Stimulated activated CD8-positive, alpha-beta memory T cell treated with anti-CD3 and anti-CD28 coated beads, Interleukin-2, amount 100 ng/mL, for 1 hour (primary cell): ENCODE measurements around the gene VKORC1.
"Not testable (repeated sequence)": the region's sequence is repeated elsewhere in the genome, so short reads cannot be mapped to it uniquely, and the experiment has no call there.

Experiments
- DNase-seq, 2 donors: peaks; one replicate each; pipeline ENCODE4 v3.0.0-alpha.2; 2020; ENCODE audit warnings: low read depth in 2 of 2

VKORC1 gene

GRCh38 chr16:31094424-31095120 is at the start of gene VKORC1:
Gene VKORC1, minus strand, starts transcription at chr16:31094797. Its CDS starts 68 bp downstream, at chr16:31094729.
- DNase-seq = peak; percentile 60 to 68

GRCh38 chr16:31143694-31144148 is 49.1 kb upstream of the VKORC1 start:
- DNase-seq = no peak

GRCh38 chr16:31143011-31143693 is 48.6 kb upstream of the VKORC1 start:
- DNase-seq = no peak

GRCh38 chr16:31142109-31143010 is 47.8 kb upstream of the VKORC1 start:
- DNase-seq = peak; percentile 89 to 93

GRCh38 chr16:31141489-31142108 is 47.0 kb upstream of the VKORC1 start:
- no peak for DNase-seq

- not testable (repeated sequence) for DNase-seq
These were observed 46.5 kb upstream of the VKORC1 start for GRCh38 chr16:31141071-31141469.

GRCh38 chr16:31138621-31139578 is 44.3 kb upstream of the VKORC1 start:
- no peak for DNase-seq

GRCh38 chr16:31136822-31137499 is 42.4 kb upstream of the VKORC1 start:
- not testable (repeated sequence) for DNase-seq

GRCh38 chr16:31136287-31136662 is 41.7 kb upstream of the VKORC1 start:
- no peak for DNase-seq

GRCh38 chr16:31135535-31136286 is 41.1 kb upstream of the VKORC1 start, which contains the start of gene PRSS8:
Gene PRSS8, minus strand, starts transcription at chr16:31135727. Its CDS starts 229 bp downstream, at chr16:31135498.
- no peak for DNase-seq

- DNase-seq = no peak
These were observed 40.3 kb upstream of the VKORC1 start for GRCh38 chr16:31134625-31135534.

GRCh38 chr16:31134091-31134571 is 39.5 kb upstream of the VKORC1 start:
- no peak for DNase-seq

GRCh38 chr16:31133046-31133501 is 38.5 kb upstream of the VKORC1 start:
- no peak for DNase-seq

GRCh38 chr16:31132303-31132979 is 37.8 kb upstream of the VKORC1 start:
- no peak for DNase-seq

- DNase-seq = no peak
These were observed 37.3 kb upstream of the VKORC1 start for GRCh38 chr16:31131841-31132271.

GRCh38 chr16:31131416-31131815 is 36.8 kb upstream of the VKORC1 start:
- no peak for DNase-seq

- no peak for DNase-seq
These were observed 36.3 kb upstream of the VKORC1 start for GRCh38 chr16:31130899-31131298.
